SU-DHL-6 (cell line): ENCODE data around the gene LRP1B.

Source experiments
- H2AFZ ChIP-seq: fragments of 200-600 bp; sonication (generic); 2 replicates; pipeline ENCODE4 v1.6.1; 2014; ENCODE audit warnings: low read depth, mild to moderate bottlenecking, moderate library complexity, mixed read lengths, antibody characterized with exemption, low read length; ENCODE audit not compliant: severe bottlenecking
- H3F3A ChIP-seq: fragments of 200-600 bp; shearing (Covaris generic); 2 replicates; pipeline ENCODE4 v1.6.0; 2016; ENCODE audit warnings: antibody characterized with exemption, mild to moderate bottlenecking; ENCODE audit not compliant: insufficient read depth
- H3K27ac ChIP-seq: fragments of 200-600 bp; sonication (generic); 2 replicates; pipeline ENCODE4 v1.5.1; 2016; ENCODE audit warnings: low read depth, mild to moderate bottlenecking, low read length, moderate library complexity, mixed read lengths
- H3K27me3 ChIP-seq: fragments of 200-600 bp; sonication (generic), shearing (Covaris generic); 2 replicates; pipeline ENCODE4 v1.6.0; 2014; ENCODE audit warnings: mild to moderate bottlenecking, low read length
- H3K36me3 ChIP-seq: fragments of 200-600 bp; sonication (generic); 2 replicates; pipeline ENCODE4 v1.6.1; 2014; ENCODE audit warnings: mild to moderate bottlenecking, low read length, mixed read lengths
- H3K4me2 ChIP-seq: fragments of 300-600, 200-600 bp; shearing (Covaris generic), sonication (generic); 2 replicates; pipeline ENCODE4 v1.6.0; 2014; ENCODE audit warnings: low read length, low read depth, mild to moderate bottlenecking; ENCODE audit not compliant: poor library complexity, severe bottlenecking
- H3K4me3 ChIP-seq: fragments of 200-600 bp; sonication (generic); 2 replicates; pipeline ENCODE4 v1.5.1; 2014; ENCODE audit warnings: antibody characterized with exemption, low read length, mild to moderate bottlenecking, mixed read lengths; ENCODE audit not compliant: insufficient read depth, poor library complexity, severe bottlenecking
- H3K79me2 ChIP-seq: fragments of 200-600 bp; sonication (generic); 2 replicates; pipeline ENCODE4 v1.6.1; 2014; ENCODE audit warnings: mild to moderate bottlenecking, low read length, moderate library complexity; ENCODE audit not compliant: insufficient read depth
- H3K9ac ChIP-seq: fragments of 200-600 bp; sonication (generic); 2 replicates; pipeline ENCODE4 v1.7.0; 2014; ENCODE audit warnings: mild to moderate bottlenecking, low read length
- H3K9me2 ChIP-seq: fragments of 200-600 bp; sonication (generic); replicated peaks from 2 replicates; pipeline ENCODE4 v1.6.1; 2014; ENCODE audit warnings: low read length; ENCODE audit not compliant: insufficient read depth
- H3K9me3 ChIP-seq: fragments of 200-600 bp; sonication (generic); 2 replicates; pipeline ENCODE4 v1.6.1; 2014; ENCODE audit warnings: low read length, mixed read lengths; ENCODE audit not compliant: insufficient read depth
- H4K20me1 ChIP-seq: fragments of 200-600 bp; sonication (generic); 2 replicates; pipeline ENCODE4 v1.6.1; 2014; ENCODE audit warnings: low read depth, mild to moderate bottlenecking, antibody characterized with exemption, low read length, moderate library complexity, mixed read lengths
- CTCF ChIP-seq: fragments of 200-600 bp; sonication (generic); IDR thresholded peaks from one replicate; pipeline ENCODE4 v1.5.1; 2017; ENCODE audit warnings: antibody characterized with exemption, mild to moderate bottlenecking, low read length, moderate library complexity; ENCODE audit not compliant: insufficient read depth, poor library complexity, severe bottlenecking
- EZH2phosphoT487 ChIP-seq: fragments of 200-600 bp; sonication (generic), shearing (Covaris generic); conservative IDR thresholded peaks from 2 replicates; pipeline ENCODE4 v1.6.1; 2018; ENCODE audit warnings: mild to moderate bottlenecking, antibody characterized with exemption, low read length, moderate library complexity, mixed read lengths

LRP1B gene

GRCh38 chr2:141652308-141652707 is 478.5 kb downstream of the LRP1B start:
- no peak for TF ChIP-seq EZH2phosphoT487
- no peak for TF ChIP-seq CTCF
- H3K9me2 ChIP-seq: no peaks in the 10 kb centered on the region
- H3K4me3 ChIP-seq: no peak overlapping the region
- no peaks in the 10 kb centered on the region for H3K27me3 ChIP-seq
- no peak overlapping the region for H3K9ac ChIP-seq
- H3K27ac ChIP-seq: no peak overlapping the region
- no peaks in the 10 kb centered on the region for H3F3A ChIP-seq
- H2AFZ ChIP-seq: no peak overlapping the region
- H3K4me2 ChIP-seq: no peak overlapping the region
- H3K36me3 ChIP-seq: no peaks in the 10 kb centered on the region
- H3K79me2 ChIP-seq: no peaks in the 10 kb centered on the region
- H4K20me1 ChIP-seq: no peaks in the 10 kb centered on the region
- H3K9me3 ChIP-seq: no peaks in the 10 kb centered on the region

- Histone ChIP-seq H3K4me2 (no peak overlapping the region), H3K4me3 (no peak overlapping the region), H3K9ac (no peak overlapping the region), H3K79me2 (no peaks in the 10 kb centered on the region), H4K20me1 (no peaks in the 10 kb centered on the region), H3F3A (no peaks in the 10 kb centered on the region), H3K9me3 (no peaks in the 10 kb centered on the region), H2AFZ (no peak overlapping the region), H3K27me3 (no peaks in the 10 kb centered on the region), H3K36me3 (no peaks in the 10 kb centered on the region), H3K9me2 (no peaks in the 10 kb centered on the region; the same call in 1 of the 2 replicates), H3K27ac (no peak overlapping the region)
- TF ChIP-seq EZH2phosphoT487: no peak
- no peak for TF ChIP-seq CTCF
Measured at GRCh38 chr2:141647353-141647752, 483.5 kb downstream of the LRP1B start.

DNA sequence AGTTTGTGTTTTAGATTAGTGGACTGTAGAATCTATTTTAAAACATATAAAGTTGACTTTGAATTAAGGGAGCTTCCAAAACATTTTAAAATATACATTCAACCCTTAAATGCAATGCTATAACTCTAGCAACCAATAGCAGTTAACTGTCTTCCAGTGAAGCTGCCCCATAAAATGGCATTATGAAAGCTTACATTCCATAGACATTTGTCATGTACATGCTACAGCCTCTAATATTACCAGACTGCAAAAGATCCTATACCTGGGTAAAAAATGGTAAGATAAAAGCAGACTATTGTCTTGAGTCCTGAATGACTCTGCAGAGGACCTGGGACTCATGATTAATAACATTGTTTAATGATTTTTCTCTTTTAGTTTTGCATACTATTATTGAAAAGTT is 489.4 kb downstream of the LRP1B start:
- no peak overlapping the region for H3K9ac ChIP-seq
- no peak for TF ChIP-seq EZH2phosphoT487
- TF ChIP-seq CTCF: no peak
- H3F3A ChIP-seq: no peaks in the 10 kb centered on the region
- H3K27me3 ChIP-seq: no peaks in the 10 kb centered on the region
- no peak overlapping the region for H2AFZ ChIP-seq
- no peaks in the 10 kb centered on the region for H3K36me3 ChIP-seq
- H3K9me3 ChIP-seq: no peaks in the 10 kb centered on the region
- no peaks in the 10 kb centered on the region for H3K79me2 ChIP-seq
- no peak overlapping the region for H3K4me2 ChIP-seq
- no peaks in the 10 kb centered on the region for H4K20me1 ChIP-seq
- no peak overlapping the region for H3K4me3 ChIP-seq
- no peak overlapping the region for H3K27ac ChIP-seq
- no peaks in the 10 kb centered on the region; the same call in 1 of the 2 replicates for H3K9me2 ChIP-seq

DNA sequence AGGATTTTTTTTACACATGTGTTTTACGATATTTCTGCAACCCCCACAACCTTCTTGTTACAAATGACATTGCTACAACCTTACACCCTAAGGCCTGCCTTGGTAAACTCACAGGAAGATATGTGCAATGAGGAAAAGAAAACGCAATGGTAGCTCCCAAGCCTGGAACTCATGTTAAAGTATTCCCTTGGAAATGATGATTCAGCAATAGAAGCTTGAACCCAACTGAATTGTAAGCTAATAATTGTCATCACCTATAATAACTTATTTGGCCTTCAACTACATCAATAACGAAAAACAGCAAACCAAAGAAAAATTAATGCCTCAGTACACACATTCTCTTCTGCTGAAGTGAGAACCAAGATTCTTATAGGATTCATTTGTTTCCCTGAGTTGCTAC is 491.0 kb downstream of the LRP1B start:
- Histone ChIP-seq H3K4me2 (no peak overlapping the region), H3K27ac (no peak overlapping the region)

More for the DNA sequence above, 491.0 kb downstream of the LRP1B start:
- H3F3A ChIP-seq: no peaks in the 10 kb centered on the region
- H3K9me2 ChIP-seq: no peaks in the 10 kb centered on the region; the same call in 1 of the 2 replicates
- H2AFZ ChIP-seq: no peak overlapping the region
- TF ChIP-seq CTCF (no peak), EZH2phosphoT487 (no peak)
- H3K36me3 ChIP-seq: no peaks in the 10 kb centered on the region
- no peak overlapping the region for H3K4me3 ChIP-seq
- no peaks in the 10 kb centered on the region for H4K20me1 ChIP-seq
- no peak overlapping the region for H3K9ac ChIP-seq
- no peaks in the 10 kb centered on the region for H3K79me2 ChIP-seq
- no peaks in the 10 kb centered on the region for H3K27me3 ChIP-seq
- H3K9me3 ChIP-seq: no peaks in the 10 kb centered on the region
